SK-N-MC (cell line): ENCODE measurements around the gene CTNNA3.

Experiments used
- FOXP2 ChIP-seq: optimal IDR thresholded peaks from 2 replicates; pipeline ENCODE3; 2011; ENCODE audit warnings: mild to moderate bottlenecking, moderate library complexity; ENCODE audit not compliant: insufficient read depth; ENCODE audit errors: extremely low read length, control extremely low read depth
- POLR2AphosphoS5 ChIP-seq: IDR thresholded peaks from 2 replicates; pipeline ENCODE4 v1.6.1; 2012; ENCODE audit warnings: mild to moderate bottlenecking, low read depth, low read length, borderline replicate concordance

GRCh38 chr10:66455304-66455703 lies 1240.7 kb downstream of the CTNNA3 start:
- TF ChIP-seq FOXP2 (no peak), POLR2AphosphoS5 (no peak)
